Neural cell (in vitro differentiated cells): ENCODE measurements around the gene PRR12. TPM values are rescaled to one million over a fixed set of nuclear protein-coding genes. Genes with fewer than 3 reads are reported as not detected.
A peak's percentile ranks its signal among the peaks of the same experiment; 100 is the strongest.

Experiments used
- H2AFZ ChIP-seq: fragments of 200-600, 300-800 bp; sonication (generic), shearing (Covaris generic); 2 replicates; pipeline ENCODE4 v1.6.0; 2014; ENCODE audit warnings: low read depth, mild to moderate bottlenecking, antibody characterized with exemption, low read length, moderate library complexity
- H3F3A ChIP-seq: fragments of 200-600 bp; shearing (Covaris generic); 2 replicates; pipeline ENCODE4 v1.6.1; 2016; ENCODE audit warnings: mild to moderate bottlenecking, moderate library complexity, mixed read lengths, antibody characterized with exemption, low read length; ENCODE audit not compliant: insufficient read depth, poor library complexity, severe bottlenecking
- H3K27ac ChIP-seq: fragments of 200-600, 300-800 bp; sonication (generic), shearing (Covaris generic); 2 replicates; pipeline ENCODE4 v1.5.1; 2014; ENCODE audit warnings: mild to moderate bottlenecking, low read length, moderate library complexity
- H3K27me3 ChIP-seq: fragments of 300-800, 200-600 bp; sonication (generic), shearing (Covaris generic); 2 replicates; pipeline ENCODE4 v1.6.0; 2014; ENCODE audit warnings: mild to moderate bottlenecking, low read depth, low read length, moderate library complexity; ENCODE audit not compliant: insufficient read depth
- H3K36me3 ChIP-seq: fragments of 300-800, 200-600 bp; sonication (generic), shearing (Covaris generic); 2 replicates; pipeline ENCODE4 v1.5.1; 2014; ENCODE audit warnings: mild to moderate bottlenecking, antibody characterized with exemption, low read length, moderate library complexity; ENCODE audit not compliant: insufficient read depth
- H3K4me2 ChIP-seq: fragments of 300-800, 200-600 bp; sonication (generic), shearing (Covaris generic); 2 replicates; pipeline ENCODE4 v1.6.0; 2014; ENCODE audit warnings: mild to moderate bottlenecking, low read length
- H3K4me3 ChIP-seq: fragments of 300-800, 200-600 bp; sonication (generic), shearing (Covaris generic); 2 replicates; pipeline ENCODE4 v1.5.1; 2014; ENCODE audit warnings: mild to moderate bottlenecking, low read length, moderate library complexity
- H3K79me2 ChIP-seq: fragments of 200-600 bp; shearing (Covaris generic); replicated peaks from 2 replicates; pipeline ENCODE4 v1.6.0; 2014; ENCODE audit warnings: mild to moderate bottlenecking, low read length, moderate library complexity; ENCODE audit not compliant: insufficient read depth
- H3K9ac ChIP-seq: fragments of 300-800, 200-600 bp; sonication (generic), shearing (Covaris generic); 2 replicates; pipeline ENCODE4 v1.6.1; 2016; ENCODE audit warnings: mild to moderate bottlenecking, low read length, mixed read lengths
- H3K9me2 ChIP-seq: fragments of 200-600 bp; shearing (Covaris generic); 2 replicates; pipeline ENCODE4 v1.6.1; 2016; ENCODE audit warnings: mild to moderate bottlenecking, low read length, mixed read lengths; ENCODE audit not compliant: insufficient read depth
- H3K9me3 ChIP-seq: fragments of 200-600, 300-800 bp; sonication (generic), shearing (Covaris generic); 2 replicates; pipeline ENCODE4 v1.6.1; 2016; ENCODE audit warnings: mild to moderate bottlenecking, mixed run types, low read length, moderate library complexity, mixed read lengths
- H4K20me1 ChIP-seq: fragments of 200-600 bp; shearing (Covaris generic); 2 replicates; pipeline ENCODE4 v1.6.1; 2016; ENCODE audit warnings: mild to moderate bottlenecking, mixed run types; ENCODE audit not compliant: insufficient read depth
- CTCF ChIP-seq: fragments of 450-650 bp; IDR thresholded peaks from 2 replicates; pipeline ENCODE4 v1.5.1; 2014; ENCODE audit warnings: antibody characterized with exemption, mild to moderate bottlenecking, moderate library complexity; ENCODE audit not compliant: poor library complexity, severe bottlenecking
- EP300 ChIP-seq: fragments of 450-650 bp; conservative IDR thresholded peaks from 2 replicates; pipeline ENCODE4 v1.6.1; 2014; ENCODE audit warnings: antibody characterized with exemption, mild to moderate bottlenecking, moderate library complexity; ENCODE audit not compliant: poor library complexity, severe bottlenecking
- EZH2 ChIP-seq: fragments of 200-600, 300-800 bp; shearing (Covaris generic), sonication (generic); IDR thresholded peaks from 2 replicates; pipeline ENCODE4 v1.6.1; 2014; ENCODE audit warnings: antibody characterized with exemption, low read length, borderline replicate concordance, mild to moderate bottlenecking; ENCODE audit not compliant: insufficient read depth, poor library complexity, severe bottlenecking
- MXI1 ChIP-seq: fragments of 450-650 bp; conservative IDR thresholded peaks from 2 replicates; pipeline ENCODE4 v1.6.1; 2014; ENCODE audit warnings: antibody characterized with exemption, mild to moderate bottlenecking; ENCODE audit not compliant: poor library complexity, severe bottlenecking
- POLR2AphosphoS5 ChIP-seq: IDR thresholded peaks from 2 replicates; pipeline ENCODE4 v1.6.1; 2012
- RAD21 ChIP-seq: fragments of 450-650 bp; conservative IDR thresholded peaks from 2 replicates; pipeline ENCODE4 v1.6.1; 2014; ENCODE audit warnings: antibody characterized with exemption, mild to moderate bottlenecking, moderate library complexity
- REST ChIP-seq: IDR thresholded peaks from 2 replicates; pipeline ENCODE4 v1.6.1; 2012; ENCODE audit warnings: borderline replicate concordance
- SMC3 ChIP-seq: fragments of 450-650 bp; conservative IDR thresholded peaks from 2 replicates; pipeline ENCODE4 v1.6.1; 2014; ENCODE audit warnings: antibody characterized with exemption, mild to moderate bottlenecking, moderate library complexity; ENCODE audit not compliant: poor library complexity
- TAF1 ChIP-seq: IDR thresholded peaks from 2 replicates; pipeline ENCODE4 v1.6.1; 2012; ENCODE audit warnings: low read depth
- polyA plus RNA-seq: library from polyadenylated mRNA; depleted of rRNA; stranded (reverse); fragments of >200 nt; gene quantifications from 2 replicates; pipeline ENCODE4 v1.2.3, GENCODE V29; 2014

PRR12 gene
- polyA plus RNA-seq, 1 donor from 2014 or later = 1.2 TPM

GRCh38 chr19:49591731-49592485, 926 bp downstream of the PRR12 start:
- TF ChIP-seq TAF1 = peak; percentile 3
- peak; percentile 10 for TF ChIP-seq CTCF
- TF ChIP-seq EP300 = no peak
- peak; percentile 26 for TF ChIP-seq SMC3
- TF ChIP-seq RAD21 = no peak
- peak; percentile 65 for TF ChIP-seq MXI1
- H3K9me2 ChIP-seq = no peaks in the 10 kb centered on the region
- H3K27me3 ChIP-seq = no peaks in the 10 kb centered on the region
- H3K36me3 ChIP-seq = no peaks in the 10 kb centered on the region
- H2AFZ ChIP-seq = peak overlapping the region; percentile 27
- H3K4me3 ChIP-seq = peak overlapping the region; percentile 95
- H3K9me3 ChIP-seq = no peaks in the 10 kb centered on the region
- H3K27ac ChIP-seq = peak overlapping the region; percentile 97
- H3K79me2 ChIP-seq = peaks cover 20% of the 10 kb centered on the region
- H3K4me2 ChIP-seq = peak overlapping the region; percentile 67
- H4K20me1 ChIP-seq = no peaks in the 10 kb centered on the region
- peak overlapping the region; percentile 96 for H3K9ac ChIP-seq
- no peaks in the 10 kb centered on the region for H3F3A ChIP-seq

GRCh38 chr19:49592486-49593232, 1.7 kb downstream of the PRR12 start:
- Histone ChIP-seq H3K79me2 (peaks cover 20% of the 10 kb centered on the region), H3F3A (no peaks in the 10 kb centered on the region), H3K9me3 (no peaks in the 10 kb centered on the region), H3K4me3 (peak overlapping the region; percentile 95), H4K20me1 (no peaks in the 10 kb centered on the region), H3K9ac (peak overlapping the region; percentile 96), H3K27me3 (no peaks in the 10 kb centered on the region), H3K36me3 (no peaks in the 10 kb centered on the region), H3K4me2 (peak overlapping the region; percentile 67), H3K9me2 (no peaks in the 10 kb centered on the region), H3K27ac (peak overlapping the region; percentile 97), H2AFZ (no peak overlapping the region)
- TF ChIP-seq EZH2 (no peak), MXI1 (no peak), SMC3 (no peak), TAF1 (no peak), REST (no peak), POLR2AphosphoS5 (no peak), RAD21 (no peak), CTCF (no peak), EP300 (no peak)
